ENCODE measurements around the gene GALNT10. TPM values are rescaled to one million over a fixed set of nuclear protein-coding genes. Genes with fewer than 3 reads are reported as not detected.

GALNT10 gene
- total and polyA plus RNA-seq, 2 of the 8 experiments (the other 6 are each of a cell fraction or from before 2014, with no cell fraction given): 4.6 to 15.5 TPM

- DNase-seq (ENCODE audit: low read depth in 1 of 2, low spot score in 2 of 2): no peak
- CTCF ChIA-PET (ENCODE audit: partially characterized antibody): interaction anchor here (0.6 to 1.7 kb wide), 5 partner anchors 9 to 206 kb away, joined by 3 to 7 read pairs (median 3); no protein-coding TSS in a partner anchor
- no peaks in the 10 kb centered on the region for H3K9me3 ChIP-seq (ENCODE audit: insufficient read depth in 2 of 2, low read depth in 1 of 2, low read length in 1 of 2)
- no peak for FAIRE-seq
- no peak overlapping the region for H2BK12ac ChIP-seq (ENCODE audit: low read depth, low read length)
- no peak overlapping the region for H4K5ac ChIP-seq (ENCODE audit: insufficient read length, low read depth, low read length)
- H3K4me1 ChIP-seq (replicated peaks in 1 of 4; ENCODE audit: control insufficient read depth in 3 of 4, insufficient read depth in 4 of 4, low read length in 3 of 4): no peaks in the 10 kb centered on the region
- WGBS, 2 experiments (ENCODE audit: extremely low coverage in 1 of 2, insufficient coverage in 1 of 2, insufficient read length in 1 of 2, insufficient replicate concordance in 2 of 2, low coverage in 1 of 2, low lambda C conversion rate in 2 of 2, missing lambda C conversion rate in 1 of 2): 79% methylated on average over 3 of the region's 3 CpGs; no CpG with 5 or more reads in 1 of the 2 experiments
- H3K4ac ChIP-seq (replicated peaks; ENCODE audit: insufficient read length, low read depth, low read length): no peak overlapping the region
- no peak overlapping the region for H3K4me3 ChIP-seq (ENCODE audit: extremely low read depth in 1 of 4, insufficient read depth in 2 of 4, low read depth in 3 of 4, low read length in 4 of 4)
- H3K23me2 ChIP-seq (ENCODE audit: low read depth, low read length): no peaks in the 10 kb centered on the region
- H2AK5ac ChIP-seq (ENCODE audit: low read depth, low read length): no peak overlapping the region
- no peaks in the 10 kb centered on the region for H3K27me3 ChIP-seq (replicated peaks in 1 of 4; ENCODE audit: control insufficient read depth in 3 of 4, extremely low read depth in 1 of 4, insufficient read depth in 3 of 4, low read length in 3 of 4)
- no peak overlapping the region for H4K8ac ChIP-seq (ENCODE audit: extremely low read depth, insufficient read depth, low read length)
- H3K23ac ChIP-seq (ENCODE audit: insufficient read length): no peak overlapping the region
- H2BK20ac ChIP-seq (ENCODE audit: low read length): no peak overlapping the region
- H3K27ac ChIP-seq (ENCODE audit: low read depth, low read length): no peak overlapping the region
- H3K4me2 ChIP-seq (ENCODE audit: insufficient read depth in 1 of 2, low read depth in 2 of 2, low read length in 2 of 2): no peak overlapping the region
- no peaks in the 10 kb centered on the region for H3K36me3 ChIP-seq (ENCODE audit: control insufficient read depth in 2 of 4, insufficient read depth in 4 of 4, low read length in 3 of 4)
- no peaks in the 10 kb centered on the region for H3K79me1 ChIP-seq (ENCODE audit: low read depth, low read length)
- H2BK5ac ChIP-seq (ENCODE audit: low read depth, low read length): no peak overlapping the region
- H3K14ac ChIP-seq (ENCODE audit: insufficient read length): no peak overlapping the region
- no peak overlapping the region for H2BK15ac ChIP-seq (ENCODE audit: low read length)
- H3K18ac ChIP-seq (ENCODE audit: extremely low read depth, low read length): no peak overlapping the region
- H4K20me1 ChIP-seq (replicated peaks in 1 of 2; ENCODE audit: control insufficient read depth in 1 of 2, insufficient read depth in 2 of 2, low read length in 2 of 2): peaks cover 0 to 2% of the 10 kb centered on the region in 2 experiments
- H2AFZ ChIP-seq (ENCODE audit: low read length): no peak overlapping the region
- H3K9ac ChIP-seq (replicated peaks in 1 of 4; ENCODE audit: extremely low read depth in 1 of 4, low read depth in 3 of 4, low read length in 3 of 4): no peak overlapping the region
- no peak overlapping the region for H3K56ac ChIP-seq (replicated peaks; ENCODE audit: insufficient read length, low read depth, low read length)
- no peaks in the 10 kb centered on the region for H3K79me2 ChIP-seq (ENCODE audit: control insufficient read depth in 1 of 2, insufficient read depth in 2 of 2, low read length in 2 of 2)
- no peak overlapping the region for H2BK120ac ChIP-seq (replicated peaks; ENCODE audit: low read depth, low read length)
- POLR2A ChIA-PET (ENCODE audit: partially characterized antibody): no interaction called here
- no peak overlapping the region for H4K91ac ChIP-seq (replicated peaks; ENCODE audit: insufficient read length, low read length)
- no peak for TF ChIP-seq CTCF (IDR thresholded peaks at IDR 0.05; ENCODE audit: control extremely low read depth in 1 of 3, insufficient read depth in 1 of 3, low read depth in 1 of 3, low read length in 3 of 3)
- TF ChIP-seq, protein P1, sequence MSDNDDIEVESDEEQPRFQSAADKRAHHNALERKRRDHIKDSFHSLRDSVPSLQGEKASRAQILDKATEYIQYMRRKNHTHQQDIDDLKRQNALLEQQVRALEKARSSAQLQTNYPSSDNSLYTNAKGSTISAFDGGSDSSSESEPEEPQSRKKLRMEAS (IDR thresholded peaks at IDR 0.05): no peak
- no peak for TF ChIP-seq JUN (IDR thresholded peaks at IDR 0.05; ENCODE audit: low read depth, low read length)
- no peak for TF ChIP-seq SUZ12 (IDR thresholded peaks at IDR 0.05; ENCODE audit: low read length)
- no peak for TF ChIP-seq RBBP5 (IDR thresholded peaks at IDR 0.05; ENCODE audit: borderline replicate concordance, low read depth, low read length)
- TF ChIP-seq TCF12 (IDR thresholded peaks at IDR 0.05; ENCODE audit: low read depth, low read length): no peak
- TF ChIP-seq JUND (IDR thresholded peaks at IDR 0.05; ENCODE audit: low read length): no peak
- no peak for TF ChIP-seq RXRA (IDR thresholded peaks at IDR 0.05; ENCODE audit: insufficient read depth, low read depth, low read length)
- TF ChIP-seq BCL11A (IDR thresholded peaks at IDR 0.05; ENCODE audit: low read depth in 2 of 2, low read length in 2 of 2): no peak
- TF ChIP-seq TAF7 (optimal IDR thresholded peaks at IDR 0.05; ENCODE audit: borderline replicate concordance, low read depth, low read length): no peak
- no peak for TF ChIP-seq FOSL1 (IDR thresholded peaks at IDR 0.05; ENCODE audit: insufficient read depth, low read depth, low read length)
- TF ChIP-seq YY1 (IDR thresholded peaks at IDR 0.05; ENCODE audit: low read depth, low read length): no peak
Measured at GRCh38 chr5:154275566-154275965, 85.0 kb downstream of the GALNT10 start.
